ENCODE measurements around the gene MRNIP.

MRNIP gene

DNA sequence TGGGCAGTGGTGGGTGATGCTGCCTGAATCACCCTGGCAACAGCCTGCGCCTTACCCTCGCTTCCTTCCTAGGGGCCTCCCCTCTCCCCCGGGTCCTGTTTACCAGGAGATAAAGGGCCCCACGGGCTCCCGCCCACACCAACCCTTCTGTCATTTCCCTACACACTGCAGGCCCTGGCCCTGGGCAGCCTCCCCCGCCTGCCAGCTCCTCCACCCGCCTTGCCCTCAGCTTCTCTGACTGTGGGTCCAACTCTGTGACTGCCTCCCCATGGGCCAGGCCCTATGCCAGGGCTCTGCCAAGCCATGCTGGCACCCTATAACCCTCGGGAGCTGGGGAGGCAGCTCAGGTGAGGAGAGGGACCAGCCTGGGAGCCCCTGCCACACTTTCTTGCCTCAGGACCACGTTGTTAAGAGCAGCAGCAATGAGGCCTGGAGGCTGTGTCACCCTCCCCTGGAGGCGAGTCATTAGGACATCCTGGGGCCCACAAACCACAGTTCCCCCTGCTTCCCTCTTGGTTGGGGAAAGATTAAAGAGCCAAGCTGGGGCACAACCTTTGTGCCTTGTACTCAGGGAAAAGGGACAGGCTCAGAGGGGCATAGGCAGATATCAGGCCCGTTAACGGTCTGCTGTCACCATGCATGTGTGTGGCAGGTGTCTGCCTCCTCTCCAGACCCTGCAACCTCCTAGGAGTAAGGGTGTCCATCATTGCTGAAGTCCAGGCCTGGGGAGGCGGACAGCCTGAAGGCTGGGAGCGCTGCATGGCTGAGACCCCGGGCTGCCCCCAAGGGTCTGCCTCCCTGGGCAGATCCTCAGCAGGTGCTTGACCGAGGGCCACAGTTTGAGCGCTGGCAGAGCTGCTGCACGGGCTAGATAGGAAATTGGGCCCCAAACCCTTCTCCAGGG is 54.7 kb downstream of the MRNIP start:
- no peak for DNase-seq (ENCODE audit: low read depth)

- DNase-seq (ENCODE audit: low read depth), result no peak
Observed at GRCh38 chr5:179802950-179803562, 55.6 kb downstream of the MRNIP start.

DNA sequence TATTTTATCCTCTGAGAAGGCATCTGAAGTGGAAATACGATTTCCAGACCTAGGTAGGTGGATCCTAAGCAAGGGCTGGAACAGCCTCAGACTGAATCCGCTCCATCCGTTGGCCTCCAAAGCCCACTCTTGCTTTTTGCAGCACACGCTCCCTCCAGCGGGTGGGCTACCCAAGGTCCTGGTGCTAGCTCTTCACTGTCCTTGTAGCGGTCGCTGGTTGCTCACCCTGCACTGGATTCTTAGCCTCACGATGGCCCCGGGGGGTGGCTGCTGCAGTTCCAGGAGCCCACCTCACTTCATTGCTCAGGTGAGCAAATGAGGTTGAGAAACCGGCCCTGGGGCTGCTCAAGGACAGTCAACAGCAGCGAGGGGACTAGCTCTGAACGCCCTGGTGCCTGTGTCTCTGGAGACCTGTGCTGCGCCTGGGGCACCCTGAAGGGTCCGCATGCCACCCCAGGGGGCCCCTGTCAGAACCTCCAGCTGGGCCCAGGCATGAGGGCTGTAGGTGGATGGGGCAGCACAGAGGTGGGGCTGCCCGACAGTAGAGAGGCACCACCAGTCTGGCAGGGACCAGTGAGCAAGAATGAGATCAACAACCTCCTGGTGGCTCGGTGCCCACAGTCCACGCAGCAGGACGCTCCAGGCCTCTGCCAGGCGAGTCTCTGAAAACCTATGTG is 56.3 kb downstream of the MRNIP start:
- no peak for DNase-seq (ENCODE audit: low read depth)

- DNase-seq (ENCODE audit: low read depth), result no peak
Observed at GRCh38 chr5:179801304-179802206, 57.1 kb downstream of the MRNIP start.

- DNase-seq (ENCODE audit: low read depth), result no peak
Observed at GRCh38 chr5:179800696-179801201, 57.9 kb downstream of the MRNIP start.

DNA sequence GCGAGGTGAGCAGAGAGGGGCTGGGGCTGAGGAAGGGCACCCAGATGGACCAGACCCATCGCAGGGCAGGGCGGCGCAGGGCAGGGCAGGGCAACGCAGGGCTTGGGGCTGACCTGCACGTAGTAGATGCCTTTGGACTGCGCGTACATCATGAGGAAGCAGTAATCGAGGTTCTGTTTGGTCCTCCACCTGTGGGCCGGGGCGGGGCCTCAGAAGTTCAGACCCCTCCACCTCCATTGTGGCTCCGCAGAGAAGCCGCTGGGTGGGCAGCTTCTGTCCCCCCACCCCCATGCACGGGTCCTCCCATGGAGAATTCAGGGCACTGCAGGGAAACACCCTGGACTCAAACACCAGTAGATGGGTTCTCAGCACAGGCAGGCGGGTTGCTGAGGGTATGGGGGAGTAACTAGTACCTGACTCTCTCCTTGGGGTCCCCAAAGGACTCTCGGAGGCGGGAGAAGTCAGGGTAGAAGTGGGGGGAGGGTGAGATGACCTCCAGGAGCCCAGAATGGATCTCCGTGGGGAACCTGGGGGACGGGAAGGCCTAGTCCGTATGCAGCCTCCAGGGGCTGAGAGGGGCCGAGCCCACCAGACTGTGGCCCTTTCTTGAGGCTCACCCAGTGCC is 58.4 kb downstream of the MRNIP start:
- no peak for DNase-seq (ENCODE audit: low read depth)

- DNase-seq (ENCODE audit: low read depth), result no peak
Observed at GRCh38 chr5:179799644-179799973, 59.0 kb downstream of the MRNIP start.

GRCh38 chr5:179798771-179799643 is 59.6 kb downstream of the MRNIP start:
- no peak for DNase-seq (ENCODE audit: low read depth)

DNA sequence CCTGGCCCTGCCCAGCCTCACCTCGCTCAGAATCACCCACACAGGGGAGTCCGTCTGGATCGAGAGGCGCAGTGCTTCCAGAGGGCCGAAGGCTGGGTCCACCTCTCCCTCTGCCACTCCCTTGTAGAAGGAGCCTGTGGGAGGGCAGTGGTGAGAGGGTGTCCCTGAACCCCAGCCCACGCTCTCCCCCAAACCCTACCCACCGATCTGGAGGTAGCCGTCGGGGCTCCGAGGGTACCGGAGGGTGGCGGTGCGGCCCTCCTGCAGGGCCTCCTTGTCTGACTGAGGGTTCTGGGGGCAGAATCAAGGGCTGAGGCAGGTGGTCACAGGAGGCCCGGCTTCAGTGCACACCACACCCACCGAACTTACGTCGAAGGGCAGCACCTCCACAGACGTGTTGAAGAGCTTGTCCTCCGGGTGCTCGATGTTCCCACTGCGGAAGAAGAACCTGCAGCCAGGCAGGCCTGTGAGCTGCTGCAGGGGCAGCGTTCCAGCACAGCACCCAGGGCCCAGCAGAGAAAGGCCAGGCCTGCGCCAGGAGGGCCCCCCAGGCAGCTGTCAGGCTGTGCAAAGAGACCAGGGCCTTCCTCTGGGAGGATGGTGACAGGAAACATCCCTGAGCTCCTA is 60.4 kb downstream of the MRNIP start:
- DNase-seq (ENCODE audit: low read depth), result no peak

DNA sequence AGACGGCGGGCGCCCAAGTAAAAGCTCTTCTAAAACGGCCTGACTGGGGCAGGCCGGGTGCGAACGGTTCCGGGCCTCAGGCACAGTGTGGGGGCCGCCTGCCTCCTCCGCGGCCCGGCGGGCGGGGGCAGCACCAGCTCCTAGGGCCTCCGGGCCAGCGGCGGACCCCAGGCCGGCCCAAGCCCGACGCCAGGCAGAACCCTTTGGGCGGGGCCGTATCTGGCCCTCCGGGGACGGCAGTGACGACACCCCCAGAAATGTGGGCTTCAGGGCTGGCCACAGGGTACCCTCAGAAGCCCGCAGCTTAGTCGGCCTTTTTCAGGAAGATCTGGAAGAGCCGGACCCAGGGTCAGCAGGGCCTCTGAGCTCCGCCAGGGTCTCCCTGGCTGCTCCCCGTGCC is 60.9 kb downstream of the MRNIP start:
- no peak for DNase-seq (ENCODE audit: low read depth)

DNA sequence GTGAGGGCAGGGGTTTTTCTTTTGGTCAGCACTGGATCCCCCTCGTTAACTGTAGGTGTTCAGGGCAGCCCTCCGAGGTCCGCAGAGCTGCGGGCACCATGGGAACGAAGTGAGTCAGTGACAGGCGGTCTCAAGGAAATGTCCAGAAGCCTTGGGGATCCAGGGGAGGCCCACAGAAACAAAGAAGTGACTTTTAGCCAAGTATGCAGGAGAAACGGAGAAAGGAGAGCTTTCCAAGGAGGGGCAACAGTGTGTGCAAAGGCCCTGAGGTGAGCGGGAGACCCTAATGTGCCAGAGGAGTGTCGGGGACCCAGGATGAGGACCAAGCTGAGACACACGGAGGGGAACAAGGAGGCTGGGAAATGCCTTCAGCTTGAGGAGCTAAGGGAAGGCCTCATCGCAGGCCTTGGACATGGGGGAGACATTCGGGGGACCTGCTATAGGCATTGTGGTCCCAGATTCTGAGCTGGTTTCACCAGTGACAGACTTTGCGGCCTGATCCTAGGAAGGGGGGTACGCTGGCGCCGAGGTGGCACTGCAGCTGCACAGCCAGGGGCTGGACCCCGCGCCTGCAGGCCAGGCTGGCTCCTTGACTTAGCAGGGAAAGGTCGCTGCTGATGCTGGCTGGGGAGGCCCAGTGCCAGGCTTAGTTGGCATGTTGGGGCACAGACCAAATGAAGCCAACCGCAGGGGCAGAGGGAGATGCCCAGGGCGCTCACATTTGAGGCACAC is 61.6 kb downstream of the MRNIP start:
- no peak for DNase-seq (ENCODE audit: low read depth)

DNA sequence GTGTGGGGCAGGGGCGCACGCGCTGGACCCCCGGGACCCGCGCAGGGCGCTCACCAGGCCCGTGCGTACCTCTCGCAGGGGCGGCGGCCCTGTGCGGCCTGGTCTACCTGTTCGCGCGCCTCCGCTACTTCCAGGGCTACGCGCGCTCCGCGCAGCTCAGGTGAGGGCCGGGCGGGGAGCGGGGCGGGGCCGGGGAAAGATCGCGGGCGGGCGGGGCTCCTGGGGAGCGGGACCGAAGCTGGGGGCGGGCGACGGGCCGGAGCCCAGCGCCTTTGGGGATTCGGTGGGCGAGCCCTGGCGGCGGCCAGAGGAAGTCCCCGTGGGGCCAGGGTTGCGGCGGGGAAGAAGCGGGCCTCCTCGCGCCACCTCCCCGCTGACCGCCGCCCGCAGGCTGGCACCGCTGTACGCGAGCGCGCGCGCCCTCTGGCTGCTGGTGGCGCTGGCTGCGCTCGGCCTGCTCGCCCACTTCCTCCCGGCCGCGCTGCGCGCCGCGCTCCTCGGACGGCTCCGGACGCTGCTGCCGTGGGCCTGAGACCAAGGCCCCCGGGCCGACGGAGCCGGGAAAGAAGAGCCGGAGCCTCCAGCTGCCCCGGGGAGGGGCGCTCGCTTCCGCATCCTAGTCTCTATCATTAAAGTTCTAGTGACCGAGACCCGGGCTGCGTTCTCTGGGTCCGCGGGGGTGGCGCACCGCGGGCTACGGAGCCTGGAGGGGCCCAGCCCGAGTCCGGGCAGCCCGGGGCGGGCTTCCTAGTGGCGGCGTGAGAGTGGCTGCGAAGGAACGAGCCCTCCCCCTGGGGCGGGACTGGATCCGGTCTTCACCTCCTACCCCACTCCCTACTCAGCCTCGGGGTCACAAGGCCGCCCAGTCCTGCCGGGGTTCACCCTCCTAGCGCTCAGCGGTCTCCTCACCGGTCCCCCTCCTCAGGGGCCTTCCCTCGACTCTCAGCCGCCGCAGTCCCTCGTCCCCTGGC is 62.5 kb downstream of the MRNIP start:
- no peak for DNase-seq (ENCODE audit: low read depth)

DNA sequence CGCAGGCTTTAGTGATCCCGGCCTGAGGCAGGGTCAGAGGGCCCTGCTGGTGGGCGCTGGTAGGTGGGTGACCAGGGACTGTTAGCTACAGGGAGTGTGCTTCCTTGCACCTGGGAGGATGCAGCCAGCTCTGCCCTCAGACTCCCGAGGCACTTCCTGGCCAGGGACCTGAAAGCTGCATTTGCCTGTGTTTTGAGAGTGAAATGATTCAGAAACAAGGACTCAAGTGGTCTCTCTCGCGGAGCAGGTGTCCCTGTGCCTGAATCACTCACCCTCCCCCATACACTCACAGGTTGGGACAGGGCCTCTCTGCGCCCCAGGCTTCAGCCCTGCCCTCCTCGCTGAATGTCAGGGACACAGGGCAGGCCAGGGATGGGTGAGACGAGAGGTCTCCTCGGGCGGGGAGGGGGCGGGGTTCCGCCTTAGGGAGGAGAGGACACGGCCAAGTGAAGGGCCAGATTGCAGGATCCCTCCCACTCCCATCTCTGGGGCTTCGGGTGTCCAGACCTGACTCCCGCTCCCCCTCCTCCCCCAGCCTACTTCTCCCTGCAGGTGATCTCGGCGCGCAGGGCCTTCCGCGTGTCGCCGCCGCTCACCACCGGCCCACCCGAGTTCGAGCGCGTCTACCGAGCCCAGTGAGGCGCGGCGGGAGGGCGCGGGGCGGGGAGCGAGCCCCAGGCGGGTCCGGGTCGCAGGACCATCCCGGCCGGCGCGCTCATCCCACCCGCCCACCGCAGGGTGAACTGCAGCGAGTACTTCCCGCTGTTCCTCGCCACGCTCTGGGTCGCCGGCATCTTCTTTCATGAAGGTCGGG is 63.4 kb downstream of the MRNIP start:
- no peak for DNase-seq (ENCODE audit: low read depth)

DNA sequence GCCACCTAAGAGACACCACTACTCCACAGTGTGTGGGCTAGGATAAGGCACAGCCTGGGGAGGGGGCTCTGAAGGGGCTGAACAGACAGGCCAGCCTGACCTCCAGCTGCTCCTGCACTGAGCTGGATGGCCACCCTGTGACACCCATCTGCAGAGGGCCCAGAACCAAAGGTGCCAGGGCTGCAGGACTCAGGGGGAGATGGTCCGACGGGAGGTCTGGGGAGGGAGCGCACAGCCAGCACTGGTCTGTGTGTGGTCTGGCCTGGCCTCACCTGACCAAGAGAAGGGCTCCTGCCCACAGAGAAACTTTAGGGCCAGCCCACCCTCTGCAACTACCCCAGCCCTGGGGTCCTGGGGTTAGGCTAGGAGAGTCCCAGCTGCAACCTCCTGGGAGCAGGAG is 64.0 kb downstream of the MRNIP start:
- no peak for DNase-seq (ENCODE audit: low read depth)

DNA sequence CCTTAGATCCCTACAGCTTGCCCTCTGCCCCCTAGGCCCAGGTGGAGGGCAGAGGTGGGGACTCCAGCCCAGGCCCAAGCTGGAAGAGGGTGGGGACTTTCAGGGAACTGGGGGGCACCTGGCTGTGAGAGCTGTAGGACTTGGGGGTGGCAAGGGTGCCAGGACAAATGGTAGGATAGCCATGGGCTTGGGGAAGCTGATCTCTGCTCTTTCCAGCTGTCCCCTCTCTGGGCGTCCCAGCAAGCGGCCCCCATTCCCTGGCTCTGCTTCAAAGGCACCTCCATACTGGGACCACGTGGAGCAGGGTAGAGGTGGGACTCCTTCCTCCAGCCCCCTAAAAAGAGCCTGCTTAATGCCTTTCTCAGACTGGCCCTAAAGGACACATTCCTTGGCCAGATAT is 64.4 kb downstream of the MRNIP start:
- DNase-seq (ENCODE audit: low read depth), result no peak

- no peak for DNase-seq (ENCODE audit: low read depth)
Observed at GRCh38 chr5:179793468-179794139, 65.0 kb downstream of the MRNIP start, which contains the start of gene LTC4S. LTC4S (plus strand) TSS chr5:179793986; CDS start chr5:179794081, 95 bp downstream.

All from HS-27A (cell line).